Endothelial cell of hepatic sinusoid (primary cell): ENCODE results near the gene NMRK2.

Experiments
- in situ Hi-C: cut with HindIII; loops from 2 replicates; pipeline ENCODE4 v1.10.0; 2017; ENCODE audit warnings: low sequenced_read_pairs

The NMRK2 gene

GRCh38 chr19:3980353-3981251 is 47.7 kb downstream of the NMRK2 start:
- in situ Hi-C loops = loop anchor here (10.0 to 25.0 kb wide), 2 partner anchors 193 to 224 kb away; partner anchors contain the start of gene MATK

- in situ Hi-C loops = loop anchor here (10.0 to 25.0 kb wide), 2 partner anchors 194 to 223 kb away; partner anchors contain the start of gene MATK
These were observed 48.5 kb downstream of the NMRK2 start for GRCh38 chr19:3981373-3981735.

- in situ Hi-C loops = loop anchor here (10.0 to 25.0 kb wide), 2 partner anchors 195 to 223 kb away; partner anchors contain the start of gene MATK
These were observed 49.1 kb downstream of the NMRK2 start for GRCh38 chr19:3981736-3982681.

GRCh38 chr19:3982701-3983541 is 50.1 kb downstream of the NMRK2 start:
- in situ Hi-C loops = loop anchor here (10.0 to 25.0 kb wide), 2 partner anchors 196 to 222 kb away; partner anchors contain the start of gene MATK

- in situ Hi-C loops = loop anchor here (10.0 to 25.0 kb wide), 2 partner anchors 196 to 221 kb away; partner anchors contain the start of gene MATK
These were observed 50.7 kb downstream of the NMRK2 start for GRCh38 chr19:3983542-3983914.

GRCh38 chr19:3983936-3984583 is 51.2 kb downstream of the NMRK2 start:
- in situ Hi-C loops = loop anchor here (10.0 to 25.0 kb wide), 2 partner anchors 197 to 221 kb away; partner anchors contain the start of gene MATK

GRCh38 chr19:3984584-3984907 is 51.7 kb downstream of the NMRK2 start:
- in situ Hi-C loops = loop anchor here (10.0 to 25.0 kb wide), 2 partner anchors 197 to 220 kb away; partner anchors contain the start of gene MATK

- in situ Hi-C loops = loop anchor here (10.0 to 25.0 kb wide), 2 partner anchors 198 to 220 kb away; partner anchors contain the start of gene MATK
These were observed 52.2 kb downstream of the NMRK2 start, which contains the start of gene EEF2 for GRCh38 chr19:3984908-3985642. EEF2 (minus strand) TSS chr19:3985463; CDS start chr19:3985380, 83 bp downstream.

- in situ Hi-C loops = loop anchor here (10.0 to 25.0 kb wide), 2 partner anchors 198 to 219 kb away; partner anchors contain the start of gene MATK
These were observed 52.9 kb downstream of the NMRK2 start for GRCh38 chr19:3985643-3986259.

- in situ Hi-C loops = loop anchor here (10.0 to 25.0 kb wide), 2 partner anchors 199 to 218 kb away; partner anchors contain the start of gene MATK
These were observed 53.6 kb downstream of the NMRK2 start for GRCh38 chr19:3986260-3987041.

- in situ Hi-C loops = loop anchor here (10.0 to 25.0 kb wide), 2 partner anchors 200 to 217 kb away; partner anchors contain the start of gene MATK
These were observed 54.9 kb downstream of the NMRK2 start for GRCh38 chr19:3987619-3988371.

GRCh38 chr19:3990815-3991117 is 57.9 kb downstream of the NMRK2 start:
- in situ Hi-C loops = loop anchor here (25.0 kb wide), 1 partner anchor 203 kb away; the partner anchor contains the start of gene MATK
